Endothelial cell of umbilical vein (primary cell): ENCODE measurements around the gene AP2A2. TPM values are rescaled to one million over a fixed set of nuclear protein-coding genes. Genes with fewer than 3 reads are reported as not detected.

Experiments used
- BruUV-seq: library from RNA; stranded (reverse); fragments of 400-500 nt; replicated peaks from 2 replicates; lab custom pipeline; 2021; lab: Mats Ljungman, UMichigan
- CTCF ChIA-PET: fragments of 300-600, 350-600 bp; sonication (Branson Sonifier 250); formaldehyde crosslinking; loops from one replicate; lab custom pipeline; 2021; ENCODE audit warnings: antibody characterized with exemption, inconsistent platforms; lab: Charles Lee
- POLR2A ChIA-PET: fragments of 300-600, 350-600 bp; sonication (Branson Sonifier 250); formaldehyde crosslinking; loops from one replicate; lab custom pipeline; 2021; ENCODE audit warnings: antibody characterized with exemption, inconsistent platforms; lab: Charles Lee
- DNase-seq: peaks from one replicate; pipeline ENCODE4 v3.0.0-alpha.2; 2011; ENCODE audit warnings: low read depth, low spot score
- FAIRE-seq: peaks from 2 replicates; lab custom pipeline; 2011; peaks lifted over from hg19 to GRCh38; lab: Jason Lieb, UNC
- H2AFZ ChIP-seq: 2 replicates; pipeline ENCODE4 v1.6.0; 2012; ENCODE audit warnings: low read depth, low read length, control low read depth, inconsistent platforms
- H3K27ac ChIP-seq: 2 replicates; pipeline ENCODE4 v1.5.1; 2011; ENCODE audit warnings: low read depth, mild to moderate bottlenecking, control low read depth, low read length, moderate library complexity; ENCODE audit not compliant: insufficient read depth
- H3K27me3 ChIP-seq, 2 experiments: 2 replicates each; pipeline versions ENCODE4 v1.6.0 to v1.6.1; 2011; ENCODE audit warnings: low read length in 2 of 2, mixed read lengths in 1 of 2; ENCODE audit not compliant: control insufficient read depth in 2 of 2, insufficient read depth in 2 of 2
- H3K36me3 ChIP-seq, 2 experiments: 2 replicates in 1 of 2; 3 replicates in 1 of 2; pipeline ENCODE4 v1.5.1; 2011; ENCODE audit warnings: low read length in 2 of 2, mild to moderate bottlenecking in 1 of 2, moderate library complexity in 1 of 2; ENCODE audit not compliant: control insufficient read depth in 2 of 2, insufficient read depth in 2 of 2; ENCODE audit errors: extremely low read depth in 1 of 2
- H3K4me1 ChIP-seq: 3 replicates; pipeline ENCODE4 v1.5.1; 2011; ENCODE audit warnings: mild to moderate bottlenecking, low read length; ENCODE audit not compliant: control insufficient read depth, insufficient read depth; ENCODE audit errors: extremely low read depth
- H3K4me2 ChIP-seq: 2 replicates; pipeline ENCODE4 v1.6.1; 2011; ENCODE audit warnings: low read length, control low read depth, mixed read lengths; ENCODE audit not compliant: insufficient read depth
- H3K4me3 ChIP-seq, 3 experiments: fragments of 200-600 bp in 1 of 3; sonication (generic), shearing (Covaris generic) in 1 of 3; replicated peaks in 1 of 3; 2 replicates each; pipeline ENCODE4 v1.5.1; 2011 to 2016; ENCODE audit warnings: control low read depth in 3 of 3, low read length in 3 of 3, mild to moderate bottlenecking in 2 of 3, inconsistent platforms in 1 of 3, low read depth in 1 of 3, moderate library complexity in 1 of 3; ENCODE audit not compliant: insufficient read depth in 1 of 3
- H3K79me2 ChIP-seq: 2 replicates; pipeline ENCODE4 v1.6.0; 2012; ENCODE audit warnings: low read length, inconsistent platforms; ENCODE audit not compliant: control insufficient read depth, insufficient read depth
- H3K9ac ChIP-seq: replicated peaks from 2 replicates; pipeline ENCODE3; 2011; ENCODE audit warnings: low read length, control low read depth; ENCODE audit not compliant: insufficient read depth; ENCODE audit errors: extremely low read depth
- H3K9me1 ChIP-seq: replicated peaks from 3 replicates; pipeline ENCODE4 v1.6.0; 2011; ENCODE audit warnings: mild to moderate bottlenecking, low read length; ENCODE audit not compliant: control insufficient read depth, insufficient read depth; ENCODE audit errors: extremely low read depth
- H3K9me3 ChIP-seq: replicated peaks from 2 replicates; pipeline ENCODE4 v1.5.1; 2012; ENCODE audit warnings: low read length, inconsistent platforms; ENCODE audit not compliant: control insufficient read depth, insufficient read depth
- H4K20me1 ChIP-seq: replicated peaks from 2 replicates; pipeline ENCODE3; 2011; ENCODE audit warnings: mild to moderate bottlenecking, low read length; ENCODE audit not compliant: control insufficient read depth, insufficient read depth; ENCODE audit errors: extremely low read depth
- EZH2 ChIP-seq: IDR thresholded peaks from 2 replicates; pipeline ENCODE4 v1.6.1; 2012; ENCODE audit warnings: borderline replicate concordance, low read depth, mild to moderate bottlenecking, moderate library complexity, low read length, inconsistent platforms; ENCODE audit not compliant: severe bottlenecking
- FOS ChIP-seq: IDR thresholded peaks from 2 replicates; pipeline ENCODE4 v1.6.1; 2011; ENCODE audit warnings: mild to moderate bottlenecking, low read length, moderate library complexity, borderline replicate concordance; ENCODE audit not compliant: insufficient read depth
- GATA2 ChIP-seq: IDR thresholded peaks from 2 replicates; pipeline ENCODE4 v1.7.0; 2011; ENCODE audit warnings: low read depth, mild to moderate bottlenecking, moderate library complexity, mixed read lengths, low read length; ENCODE audit not compliant: insufficient read length, insufficient read depth
- JUN ChIP-seq: IDR thresholded peaks from 2 replicates; pipeline ENCODE4 v1.6.1; 2011; ENCODE audit warnings: borderline replicate concordance, low read depth; ENCODE audit not compliant: insufficient read length, insufficient read depth
- MYC ChIP-seq: IDR thresholded peaks from one replicate; pipeline ENCODE4 v1.6.1; 2011; ENCODE audit warnings: mild to moderate bottlenecking, low read depth, low read length
- POLR2A ChIP-seq: IDR thresholded peaks from 2 replicates; pipeline ENCODE4 v1.6.1; 2012; ENCODE audit warnings: low read depth, mild to moderate bottlenecking, control low read depth, low read length
- POLR2AphosphoS5 ChIP-seq: IDR thresholded peaks from 2 replicates; pipeline ENCODE4 v1.6.1; 2012; ENCODE audit warnings: low read depth, mild to moderate bottlenecking, control low read depth, low read length, moderate library complexity; ENCODE audit not compliant: insufficient read depth
- dilution Hi-C: fragments of 300-500 bp; cut with MboI; formaldehyde crosslinking; loops from one replicate; pipeline ENCODE4 v1.15.0; 2019; ENCODE audit warnings: low sequenced_read_pairs; ENCODE audit not compliant: extremely low pct_ligation_motif_present
- intact Hi-C: fragments of 100-400 bp; cut with micrococcal nuclease; formaldehyde crosslinking; loops from one replicate; pipeline ENCODE4 v1.10.0; 2022
- polyA plus RNA-seq, 4 experiments: library from polyadenylated mRNA; depleted of rRNA in 3 of 4; stranded (reverse) in 3 of 4; unstranded in 1 of 4; fragments of >200 nt; gene quantifications; 2 replicates each; pipeline versions ENCODE4 v1.2.1 to v1.2.3, GENCODE V29; 2011 to 2012; ENCODE audit warnings: missing spikeins in 1 of 4
- total RNA-seq: library from RNA; stranded (reverse); gene quantifications from 2 replicates; pipeline ENCODE4 v1.2.3, GENCODE V29; 2021
- TF ChIP-seq, protein P1 (sequence below), 2 donors: IDR thresholded peaks; 1 replicate in 1 of 2; 2 replicates in 1 of 2; pipeline ENCODE4 v1.5.1; 2011; ENCODE audit warnings: low read length in 2 of 2, mild to moderate bottlenecking in 2 of 2, moderate library complexity in 2 of 2, control low read depth in 1 of 2, inconsistent platforms in 1 of 2, low read depth in 1 of 2; ENCODE audit not compliant: insufficient read depth in 1 of 2; ENCODE audit errors: extremely low read depth in 1 of 2
- TF ChIP-seq, protein P2 (sequence below): IDR thresholded peaks from 2 replicates; pipeline ENCODE4 v1.6.1; 2011; ENCODE audit not compliant: insufficient read depth, insufficient read length

AP2A2 gene
- total and polyA plus RNA-seq, 2 donors (not counting 3 experiments of a cell fraction or from before 2014, with no cell fraction given) = 89.5 to 92.6 TPM

- POLR2A ChIA-PET = no interaction called here
- CTCF ChIA-PET = no interaction called here
- BruUV-seq = no TSS peak
Observed at GRCh38 chr11:1022411-1022810, 96.7 kb downstream of the AP2A2 start.

More at GRCh38 chr11:1022411-1022810, 96.7 kb downstream of the AP2A2 start:
- Histone ChIP-seq H3K4me3 (no peak overlapping the region), H3K36me3 (no peaks in the 10 kb centered on the region), H3K9me1 (no peaks in the 10 kb centered on the region), H3K4me2 (no peak overlapping the region), H2AFZ (no peak overlapping the region), H3K9ac (no peak overlapping the region), H3K27me3 (no peaks in the 10 kb centered on the region), H3K4me1 (no peaks in the 10 kb centered on the region), H3K9me3 (no peaks in the 10 kb centered on the region), H3K79me2 (no peaks in the 10 kb centered on the region), H4K20me1 (no peaks in the 10 kb centered on the region), H3K27ac (no peak overlapping the region)
- no peak for DNase-seq
- FAIRE-seq = no peak
- TF ChIP-seq, protein P1, sequence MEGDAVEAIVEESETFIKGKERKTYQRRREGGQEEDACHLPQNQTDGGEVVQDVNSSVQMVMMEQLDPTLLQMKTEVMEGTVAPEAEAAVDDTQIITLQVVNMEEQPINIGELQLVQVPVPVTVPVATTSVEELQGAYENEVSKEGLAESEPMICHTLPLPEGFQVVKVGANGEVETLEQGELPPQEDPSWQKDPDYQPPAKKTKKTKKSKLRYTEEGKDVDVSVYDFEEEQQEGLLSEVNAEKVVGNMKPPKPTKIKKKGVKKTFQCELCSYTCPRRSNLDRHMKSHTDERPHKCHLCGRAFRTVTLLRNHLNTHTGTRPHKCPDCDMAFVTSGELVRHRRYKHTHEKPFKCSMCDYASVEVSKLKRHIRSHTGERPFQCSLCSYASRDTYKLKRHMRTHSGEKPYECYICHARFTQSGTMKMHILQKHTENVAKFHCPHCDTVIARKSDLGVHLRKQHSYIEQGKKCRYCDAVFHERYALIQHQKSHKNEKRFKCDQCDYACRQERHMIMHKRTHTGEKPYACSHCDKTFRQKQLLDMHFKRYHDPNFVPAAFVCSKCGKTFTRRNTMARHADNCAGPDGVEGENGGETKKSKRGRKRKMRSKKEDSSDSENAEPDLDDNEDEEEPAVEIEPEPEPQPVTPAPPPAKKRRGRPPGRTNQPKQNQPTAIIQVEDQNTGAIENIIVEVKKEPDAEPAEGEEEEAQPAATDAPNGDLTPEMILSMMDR (IDR thresholded peaks at IDR 0.05; ENCODE audit: extremely low read depth in 1 of 2, insufficient read depth in 1 of 2, low read depth in 1 of 2, low read length in 2 of 2) = no peak
- no peak for TF ChIP-seq FOS
- TF ChIP-seq JUN = no peak
- no peak for TF ChIP-seq MYC
- TF ChIP-seq, protein P2, sequence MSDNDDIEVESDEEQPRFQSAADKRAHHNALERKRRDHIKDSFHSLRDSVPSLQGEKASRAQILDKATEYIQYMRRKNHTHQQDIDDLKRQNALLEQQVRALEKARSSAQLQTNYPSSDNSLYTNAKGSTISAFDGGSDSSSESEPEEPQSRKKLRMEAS = no peak
- no peak for TF ChIP-seq EZH2
- no peak for TF ChIP-seq GATA2
- no peak for TF ChIP-seq POLR2A
- no peak for TF ChIP-seq POLR2AphosphoS5
- intact Hi-C loops = no loop called here
- dilution Hi-C loops = no loop called here
